LNCaP clone FGC (cell line): ENCODE measurements around the gene RGMA.

Source experiments
- DNase-seq: peaks from one replicate; pipeline ENCODE4 v3.0.0-alpha.2; 2011; ENCODE audit warnings: low read depth
- H3K4me3 ChIP-seq: 2 replicates; pipeline ENCODE4 v1.5.1; 2011; ENCODE audit warnings: mild to moderate bottlenecking, low read depth, low read length, control low read depth
- TF ChIP-seq, protein P1 (sequence below): IDR thresholded peaks from 2 replicates; pipeline ENCODE4 v1.5.1; 2012; ENCODE audit warnings: mild to moderate bottlenecking; ENCODE audit not compliant: control insufficient read depth, insufficient read depth; ENCODE audit errors: extremely low read depth

Gene RGMA

DNA sequence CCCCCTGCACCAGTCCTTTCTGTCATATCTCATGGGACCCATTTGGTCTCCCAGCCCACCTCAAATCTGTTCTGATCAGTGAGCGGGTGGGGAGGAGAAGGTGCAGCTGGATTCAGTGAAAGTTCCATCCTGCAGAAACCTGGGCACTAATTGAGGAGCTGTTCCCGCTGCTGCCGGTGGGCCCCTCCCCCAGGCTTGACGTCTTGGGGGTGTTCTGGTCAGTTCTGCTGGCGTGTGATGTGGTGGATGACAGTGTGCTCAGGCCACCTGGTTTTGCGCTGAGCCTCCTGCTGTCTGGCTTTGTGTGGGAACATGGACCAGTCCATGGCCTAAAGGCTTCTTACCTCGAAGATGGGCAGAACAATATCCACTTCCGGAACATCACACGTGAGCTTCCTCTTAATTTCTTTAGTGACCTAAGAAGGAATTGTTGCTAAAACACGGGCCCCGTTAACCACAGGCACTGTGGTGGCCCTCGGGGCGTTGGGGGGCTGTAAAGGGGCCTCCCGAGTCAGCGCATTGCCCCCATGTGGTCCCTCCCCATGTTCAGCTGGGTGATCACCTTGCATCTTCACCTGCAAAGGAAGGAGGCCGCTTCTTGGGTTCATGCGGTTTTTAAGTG lies 59.7 kb downstream of the RGMA start:
- no peak for DNase-seq

DNA sequence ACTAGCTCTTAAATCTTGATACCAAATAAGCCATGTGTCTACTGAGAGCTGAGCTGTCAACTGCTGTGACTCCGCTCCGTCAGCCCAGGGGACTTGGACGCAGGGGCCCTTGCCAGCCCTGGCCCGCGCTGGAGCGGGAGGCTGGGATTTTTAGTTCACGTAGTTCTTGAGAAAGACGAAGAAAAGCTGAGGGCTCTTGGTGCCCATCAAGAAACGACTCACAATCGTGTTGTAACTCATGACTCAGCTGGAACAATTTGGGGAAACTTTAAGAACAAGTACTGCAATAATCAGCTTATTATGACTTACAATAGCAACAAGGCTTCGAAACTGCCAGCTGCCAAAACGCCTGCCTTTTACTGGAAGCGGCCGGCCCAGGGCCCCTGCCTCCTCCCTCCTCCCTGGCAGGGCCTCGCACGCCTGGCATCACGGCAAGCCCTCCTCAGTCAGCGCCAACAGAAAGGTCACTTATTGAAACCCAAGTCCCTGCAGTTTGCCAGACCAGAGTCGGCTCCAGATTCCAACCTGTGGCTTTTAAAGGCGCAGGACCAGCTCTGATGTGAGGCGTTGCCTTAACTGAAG lies 60.3 kb downstream of the RGMA start:
- TF ChIP-seq, protein P1, sequence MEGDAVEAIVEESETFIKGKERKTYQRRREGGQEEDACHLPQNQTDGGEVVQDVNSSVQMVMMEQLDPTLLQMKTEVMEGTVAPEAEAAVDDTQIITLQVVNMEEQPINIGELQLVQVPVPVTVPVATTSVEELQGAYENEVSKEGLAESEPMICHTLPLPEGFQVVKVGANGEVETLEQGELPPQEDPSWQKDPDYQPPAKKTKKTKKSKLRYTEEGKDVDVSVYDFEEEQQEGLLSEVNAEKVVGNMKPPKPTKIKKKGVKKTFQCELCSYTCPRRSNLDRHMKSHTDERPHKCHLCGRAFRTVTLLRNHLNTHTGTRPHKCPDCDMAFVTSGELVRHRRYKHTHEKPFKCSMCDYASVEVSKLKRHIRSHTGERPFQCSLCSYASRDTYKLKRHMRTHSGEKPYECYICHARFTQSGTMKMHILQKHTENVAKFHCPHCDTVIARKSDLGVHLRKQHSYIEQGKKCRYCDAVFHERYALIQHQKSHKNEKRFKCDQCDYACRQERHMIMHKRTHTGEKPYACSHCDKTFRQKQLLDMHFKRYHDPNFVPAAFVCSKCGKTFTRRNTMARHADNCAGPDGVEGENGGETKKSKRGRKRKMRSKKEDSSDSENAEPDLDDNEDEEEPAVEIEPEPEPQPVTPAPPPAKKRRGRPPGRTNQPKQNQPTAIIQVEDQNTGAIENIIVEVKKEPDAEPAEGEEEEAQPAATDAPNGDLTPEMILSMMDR: no peak
- no peak overlapping the region for H3K4me3 ChIP-seq
- no peak for DNase-seq

More for the DNA sequence above, 59.7 kb downstream of the RGMA start:
- TF ChIP-seq, protein P1: no peak
- no peak overlapping the region for H3K4me3 ChIP-seq

DNA sequence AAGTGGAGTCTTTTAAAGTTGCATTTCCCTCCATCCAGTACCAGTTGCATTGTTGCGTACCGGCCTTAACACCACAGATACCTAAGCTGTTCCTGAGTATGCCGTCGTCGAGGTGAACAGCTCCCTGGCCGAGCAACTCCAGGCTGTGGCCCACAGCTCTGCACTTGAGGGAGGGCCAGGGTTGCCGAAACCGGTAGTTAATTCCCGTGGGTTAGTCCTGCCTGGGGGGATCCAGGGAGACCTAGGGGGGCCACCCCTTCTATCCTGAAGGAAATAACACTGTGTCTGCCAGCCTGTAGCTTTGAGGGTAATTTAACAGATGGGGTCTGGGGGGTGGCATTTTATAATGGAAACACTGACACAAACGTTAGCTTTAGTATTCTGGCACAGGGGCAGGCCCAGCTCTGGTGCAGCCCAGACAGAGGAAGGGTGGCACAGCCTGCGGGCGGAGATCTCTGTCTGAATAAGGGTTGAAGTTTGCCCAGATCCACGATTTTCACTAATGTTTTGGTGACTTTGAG lies 60.8 kb downstream of the RGMA start:
- TF ChIP-seq, protein P1: no peak
- no peak overlapping the region for H3K4me3 ChIP-seq
- DNase-seq: no peak

DNA sequence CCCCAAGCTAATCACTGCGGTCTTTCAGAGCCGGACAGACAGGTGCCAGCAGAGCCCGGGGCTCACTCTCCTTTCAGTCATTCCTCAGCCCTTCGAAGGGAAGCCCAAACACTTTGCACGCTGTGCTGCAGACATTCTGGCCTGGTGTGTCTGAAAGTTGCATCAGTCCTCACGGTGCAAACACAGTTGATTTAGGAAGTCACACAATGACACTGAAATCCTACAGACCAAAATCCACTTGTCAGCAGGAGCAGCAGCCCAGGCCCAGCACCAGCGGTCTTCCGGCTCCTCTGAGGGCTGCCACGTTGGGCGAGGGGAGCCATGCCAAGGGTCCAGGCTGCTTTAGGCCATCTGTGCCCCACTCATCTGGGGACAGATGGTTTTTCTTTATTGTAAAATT lies 61.6 kb downstream of the RGMA start:
- TF ChIP-seq, protein P1: no peak
- H3K4me3 ChIP-seq: no peak overlapping the region
- DNase-seq: no peak

DNA sequence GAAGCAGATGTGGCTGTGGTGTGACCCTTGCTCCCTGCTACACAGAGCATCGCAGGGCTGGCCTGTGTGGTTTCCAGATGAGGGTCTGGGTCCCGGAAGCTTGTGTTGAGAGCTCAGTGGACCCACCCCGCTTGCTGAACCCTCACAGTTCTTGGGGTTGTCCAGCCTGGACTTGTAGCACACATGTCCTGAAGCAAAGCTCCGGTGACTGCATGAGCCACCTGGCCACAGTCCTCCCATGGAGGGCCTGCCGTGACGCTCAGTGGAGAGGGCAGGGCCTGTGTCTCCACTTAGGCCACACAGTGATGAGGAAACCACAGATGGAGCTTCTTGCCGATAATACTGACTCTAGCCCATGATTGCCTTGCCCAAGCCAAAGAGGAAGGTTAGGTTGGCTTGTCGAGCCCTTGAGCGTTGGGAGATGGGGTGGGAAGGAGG lies 62.6 kb downstream of the RGMA start:
- no peak for DNase-seq
- H3K4me3 ChIP-seq: no peak overlapping the region
- TF ChIP-seq, protein P1: no peak

DNA sequence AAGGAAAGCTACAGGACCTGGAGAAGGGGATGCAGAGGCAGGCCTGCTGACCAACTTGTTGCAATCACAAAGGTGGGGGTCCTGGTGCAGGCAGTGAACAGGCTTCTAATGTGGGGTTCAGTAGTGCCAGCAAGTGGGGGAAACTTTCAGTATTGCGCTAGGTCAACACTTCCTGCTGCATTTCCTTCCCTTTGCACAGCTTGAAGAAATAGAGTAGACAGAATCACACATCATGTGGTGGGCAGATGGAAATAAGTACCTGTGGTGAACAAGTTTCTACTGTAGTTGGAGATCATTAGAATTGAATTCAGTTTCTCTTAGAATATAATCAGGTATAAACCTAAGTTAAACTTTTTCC lies 63.4 kb downstream of the RGMA start:
- no peak for DNase-seq
- H3K4me3 ChIP-seq: no peak overlapping the region
- TF ChIP-seq, protein P1: no peak
